Trophoblast cell (in vitro differentiated cells and primary cell): ENCODE results near the gene NME3.
"Not testable (repeated sequence)": the region's sequence is repeated elsewhere in the genome, so short reads cannot be mapped to it uniquely, and the experiment has no call there.

Experiments used
- DNase-seq, 2 donors: peaks; one replicate each; pipeline ENCODE4 v3.0.0-alpha.2; 2016
- H2AFZ ChIP-seq: 2 replicates; pipeline ENCODE4 v1.6.1; 2013; ENCODE audit warnings: low read length, moderate library complexity, mild to moderate bottlenecking; ENCODE audit not compliant: insufficient read depth, poor library complexity
- H2AK5ac ChIP-seq: 2 replicates; pipeline ENCODE4 v1.6.1; 2013; ENCODE audit warnings: mild to moderate bottlenecking, low read length
- H2BK120ac ChIP-seq: 2 replicates; pipeline ENCODE4 v1.6.1; 2013; ENCODE audit warnings: low read length, mild to moderate bottlenecking, moderate library complexity; ENCODE audit not compliant: insufficient read depth, poor library complexity
- H2BK12ac ChIP-seq: 2 replicates; pipeline ENCODE4 v1.6.1; 2013; ENCODE audit warnings: mild to moderate bottlenecking, low read length, moderate library complexity
- H2BK5ac ChIP-seq: 2 replicates; pipeline ENCODE4 v1.6.1; 2013; ENCODE audit warnings: low read length, low read depth, moderate library complexity, mild to moderate bottlenecking; ENCODE audit not compliant: poor library complexity
- H3K14ac ChIP-seq: 2 replicates; pipeline ENCODE4 v1.6.1; 2013; ENCODE audit warnings: mild to moderate bottlenecking, low read length
- H3K18ac ChIP-seq: 2 replicates; pipeline ENCODE4 v1.6.1; 2013; ENCODE audit warnings: mild to moderate bottlenecking, low read length
- H3K23ac ChIP-seq: 2 replicates; pipeline ENCODE4 v1.6.1; 2013; ENCODE audit warnings: low read length
- H3K27ac ChIP-seq: 2 replicates; pipeline ENCODE4 v1.5.1; 2013; ENCODE audit warnings: low read depth, mild to moderate bottlenecking, inconsistent platforms, low read length, moderate library complexity
- H3K27me3 ChIP-seq: 2 replicates; pipeline ENCODE4 v1.6.1; 2013; ENCODE audit warnings: inconsistent platforms, mild to moderate bottlenecking, low read length, moderate library complexity; ENCODE audit not compliant: insufficient read depth
- H3K36me3 ChIP-seq, 2 experiments: 1 replicate in 1 of 2; 2 replicates in 1 of 2; pipeline ENCODE4 v1.6.1; 2013; ENCODE audit warnings: low read length in 2 of 2, mild to moderate bottlenecking in 2 of 2, moderate library complexity in 1 of 2; ENCODE audit not compliant: insufficient read depth in 2 of 2, control insufficient read depth in 1 of 2
- H3K4ac ChIP-seq: 2 replicates; pipeline ENCODE4 v1.6.1; 2013; ENCODE audit warnings: low read depth, mild to moderate bottlenecking, low read length, moderate library complexity
- H3K4me1 ChIP-seq, 2 experiments: 1 replicate in 1 of 2; 2 replicates in 1 of 2; pipeline ENCODE4 v1.6.1; 2013; ENCODE audit warnings: low read length in 2 of 2, mild to moderate bottlenecking in 2 of 2, moderate library complexity in 1 of 2; ENCODE audit not compliant: insufficient read depth in 2 of 2, control insufficient read depth in 1 of 2
- H3K4me2 ChIP-seq: 2 replicates; pipeline ENCODE4 v1.6.1; 2013; ENCODE audit warnings: inconsistent platforms, mild to moderate bottlenecking, low read length, moderate library complexity
- H3K4me3 ChIP-seq: 2 replicates; pipeline ENCODE4 v1.5.1; 2013; ENCODE audit warnings: mild to moderate bottlenecking, low read depth, low read length, inconsistent platforms
- H3K79me1 ChIP-seq: one replicate; pipeline ENCODE4 v1.6.1; 2013; ENCODE audit warnings: low read length
- H3K79me2 ChIP-seq: 2 replicates; pipeline ENCODE4 v1.6.1; 2013; ENCODE audit warnings: low read length, mild to moderate bottlenecking; ENCODE audit not compliant: control insufficient read depth, insufficient read depth, poor library complexity
- H3K9ac ChIP-seq: 2 replicates; pipeline ENCODE4 v1.6.1; 2013; ENCODE audit warnings: mild to moderate bottlenecking, low read length
- H3K9me3 ChIP-seq: 2 replicates; pipeline ENCODE4 v1.6.1; 2013; ENCODE audit warnings: low read depth, mild to moderate bottlenecking, control low read depth, inconsistent platforms, low read length; ENCODE audit not compliant: insufficient read depth
- H4K12ac ChIP-seq: 2 replicates; pipeline ENCODE4 v1.6.1; 2013; ENCODE audit warnings: low read depth, mild to moderate bottlenecking, low read length, moderate library complexity
- H4K8ac ChIP-seq: 2 replicates; pipeline ENCODE4 v1.6.1; 2013; ENCODE audit warnings: low read depth, mild to moderate bottlenecking, low read length, moderate library complexity
- H4K91ac ChIP-seq: one replicate; pipeline ENCODE4 v1.6.1; 2013; ENCODE audit warnings: low read depth, mild to moderate bottlenecking, low read length, moderate library complexity
- WGBS: extraction: QIAGEN DNeasy Blood & Tissue Kit; methylation state at CpG from one replicate; pipeline ENCODE4 v1.1.7; 2013; ENCODE audit warnings: missing lambda C conversion rate; ENCODE audit not compliant: insufficient read length, insufficient coverage; ENCODE audit errors: extremely low coverage; 5-methylcytosine and 5-hydroxymethylcytosine counted together

Gene NME3

DNA sequence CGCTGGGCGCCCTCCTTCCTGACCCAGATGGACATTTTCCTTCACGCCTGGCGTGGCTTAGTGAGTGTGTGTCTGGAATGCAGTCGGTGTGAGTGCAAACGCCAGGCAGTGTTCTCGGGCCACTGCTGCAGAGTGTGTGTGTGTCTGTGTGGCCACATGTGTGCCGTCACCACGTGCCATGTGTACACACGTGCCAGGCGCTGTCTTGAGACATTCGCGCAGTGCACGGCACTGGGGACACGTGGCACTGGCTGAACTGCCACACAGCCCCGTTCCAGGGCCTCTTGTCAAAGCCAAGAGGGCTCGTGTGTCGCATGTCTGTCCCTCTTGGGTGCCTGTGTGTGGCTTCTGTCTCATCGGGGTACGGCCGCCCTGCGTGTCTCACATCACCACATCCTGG lies 36.5 kb downstream of the NME3 start:
- Histone ChIP-seq H3K4me1 (no peaks in the 10 kb centered on the region), H2BK120ac (no peak overlapping the region), H2AK5ac (no peak overlapping the region), H3K4me3 (no peak overlapping the region), H3K9ac (no peak overlapping the region), H3K36me3 (peaks cover 34 to 38% of the 10 kb centered on the region in 2 experiments), H3K79me1 (no peaks in the 10 kb centered on the region), H4K91ac (no peak overlapping the region), H3K18ac (no peak overlapping the region), H2BK12ac (no peak overlapping the region), H4K12ac (no peak overlapping the region), H3K4ac (no peak overlapping the region), H2AFZ (no peak overlapping the region), H2BK5ac (no peak overlapping the region), H3K27me3 (no peaks in the 10 kb centered on the region), H3K27ac (no peak overlapping the region), H3K79me2 (no peaks in the 10 kb centered on the region), H3K14ac (no peak overlapping the region), H3K23ac (no peak overlapping the region), H3K4me2 (no peak overlapping the region), H3K9me3 (peaks cover 51% of the 10 kb centered on the region), H4K8ac (no peak overlapping the region)
- WGBS: no CpG with 5 or more reads among the region's 22 CpGs
- DNase-seq: no peak

DNA sequence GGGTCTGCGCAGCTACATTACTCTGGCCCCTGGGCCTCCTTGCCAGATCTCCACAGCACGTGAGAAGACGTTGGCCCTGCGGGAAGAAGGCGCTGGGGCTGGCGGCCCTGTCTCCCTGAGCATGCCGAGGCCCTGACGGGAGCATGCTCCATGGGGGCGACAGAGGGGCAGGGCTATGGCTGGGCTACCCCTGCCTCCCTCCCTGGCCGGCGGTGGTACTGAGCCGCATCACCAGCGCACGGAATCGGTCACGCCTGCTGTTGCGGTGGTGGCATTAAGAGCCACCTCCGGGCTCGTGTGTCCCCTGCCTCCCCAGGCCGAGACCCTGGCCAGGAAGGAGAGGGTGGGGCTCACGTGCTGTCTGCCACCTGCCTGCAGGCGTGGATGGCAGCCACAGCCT lies 37.2 kb downstream of the NME3 start:
- DNase-seq: no peak

DNA sequence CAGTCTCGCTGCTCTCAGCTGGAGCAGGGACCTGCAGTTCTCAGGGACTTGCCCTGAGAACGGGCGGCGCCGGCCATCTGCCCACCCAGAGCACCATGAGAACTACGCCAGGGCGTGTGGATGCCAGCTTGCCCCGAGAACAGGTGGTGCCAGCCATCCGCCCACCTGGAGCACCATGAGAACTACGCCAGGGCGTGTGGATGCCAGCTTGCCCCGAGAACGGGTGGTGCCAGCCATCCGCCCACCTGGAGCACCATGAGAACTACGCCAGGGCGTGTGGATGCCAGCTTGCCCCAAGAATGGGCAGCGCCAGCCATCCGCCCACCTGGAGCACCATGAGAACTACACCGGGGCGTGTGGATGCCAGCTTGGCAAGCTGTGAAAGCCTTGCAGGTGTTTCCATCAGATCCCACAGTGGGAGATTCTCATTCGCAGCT lies 38.8 kb downstream of the NME3 start:
- not testable (repeated sequence) for H2AK5ac ChIP-seq, H2BK12ac ChIP-seq, H3K4ac ChIP-seq, H3K27ac ChIP-seq, H4K91ac ChIP-seq, H4K12ac ChIP-seq, H3K79me1 ChIP-seq, H3K18ac ChIP-seq, DNase-seq, H2BK120ac ChIP-seq, H4K8ac ChIP-seq, H2AFZ ChIP-seq, H3K23ac ChIP-seq, H3K4me2 ChIP-seq, H2BK5ac ChIP-seq, H3K9ac ChIP-seq, H3K4me3 ChIP-seq, H3K4me1 ChIP-seq, H3K27me3 ChIP-seq, H3K14ac ChIP-seq, H3K79me2 ChIP-seq
- no CpG with 5 or more reads among the region's 21 CpGs for WGBS
- Histone ChIP-seq H3K36me3 (peaks cover 52 to 57% of the 10 kb centered on the region in 2 experiments), H3K9me3 (peaks cover 33% of the 10 kb centered on the region)

More for the DNA sequence above, 37.2 kb downstream of the NME3 start:
- Histone ChIP-seq H3K14ac (no peak overlapping the region), H3K4me2 (no peak overlapping the region), H4K12ac (no peak overlapping the region), H3K23ac (no peak overlapping the region), H2BK12ac (no peak overlapping the region), H3K9ac (no peak overlapping the region), H2BK5ac (no peak overlapping the region), H3K27me3 (no peaks in the 10 kb centered on the region), H2AFZ (no peak overlapping the region), H3K4me3 (no peak overlapping the region), H3K4me1 (no peaks in the 10 kb centered on the region), H3K79me2 (no peaks in the 10 kb centered on the region), H3K9me3 (peaks cover 44% of the 10 kb centered on the region), H3K4ac (no peak overlapping the region), H2BK120ac (no peak overlapping the region), H4K8ac (no peak overlapping the region), H3K27ac (no peak overlapping the region), H3K36me3 (peaks cover 39 to 45% of the 10 kb centered on the region in 2 experiments), H3K18ac (no peak overlapping the region), H4K91ac (no peak overlapping the region), H2AK5ac (no peak overlapping the region), H3K79me1 (no peaks in the 10 kb centered on the region)
- WGBS: no CpG with 5 or more reads among the region's 22 CpGs

- H2AFZ ChIP-seq: no peak overlapping the region
- no peak for DNase-seq
- H3K18ac ChIP-seq: no peak overlapping the region
- H3K4me1 ChIP-seq: no peaks in the 10 kb centered on the region
- no peak overlapping the region for H4K12ac ChIP-seq
- H3K14ac ChIP-seq: no peak overlapping the region
- H3K9ac ChIP-seq: no peak overlapping the region
- H3K79me1 ChIP-seq: no peaks in the 10 kb centered on the region
- H3K79me2 ChIP-seq: no peaks in the 10 kb centered on the region
- no peak overlapping the region for H3K27ac ChIP-seq
- H4K91ac ChIP-seq: no peak overlapping the region
- no peaks in the 10 kb centered on the region for H3K27me3 ChIP-seq
- H2BK12ac ChIP-seq: no peak overlapping the region
- H3K36me3 ChIP-seq: peaks cover 56 to 62% of the 10 kb centered on the region in 2 experiments
- H2AK5ac ChIP-seq: no peak overlapping the region
- no peak overlapping the region for H3K4me3 ChIP-seq
- no peak overlapping the region for H3K4me2 ChIP-seq
- no peak overlapping the region for H2BK5ac ChIP-seq
- H4K8ac ChIP-seq: no peak overlapping the region
- H3K9me3 ChIP-seq: peaks cover 28% of the 10 kb centered on the region
- WGBS: no CpG with 5 or more reads among the region's 14 CpGs
- H3K23ac ChIP-seq: no peak overlapping the region
- no peak overlapping the region for H2BK120ac ChIP-seq
- no peak overlapping the region for H3K4ac ChIP-seq
These were observed 39.3 kb downstream of the NME3 start for GRCh38 chr16:1732071-1732470.
